ENCODE results near the gene OR2A1. TPM values are rescaled to one million over a fixed set of nuclear protein-coding genes. Genes with fewer than 3 reads are reported as not detected.

OR2A1 gene
- total RNA-seq, 1 experiment from 2014 or later: 0.40 TPM

Other genes with a start within 250 kb of the OR2A1 start
- gene OR2A25, start 242.6 kb upstream of the OR2A1 start, total RNA-seq (2014; rRNA removed): not detected in 2 replicates
- gene OR2A12, start 226.1 kb upstream of the OR2A1 start, total RNA-seq (2014; rRNA removed): not detected in 2 replicates
- gene OR2A2, start 202.8 kb upstream of the OR2A1 start, total RNA-seq (2014; rRNA removed): not detected in 2 replicates
- gene OR2A14, start 189.2 kb upstream of the OR2A1 start, total RNA-seq (2014; rRNA removed): not detected in 2 replicates
- 1.4 and 1.6 TPM in 2 replicates for gene CTAGE4, start 129.0 kb upstream of the OR2A1 start, total RNA-seq (2014; rRNA removed)
- gene ARHGEF35, start 116.6 kb upstream of the OR2A1 start, total RNA-seq (2014; rRNA removed): 10.8 TPM in 2 replicates
- 0.40 TPM in 1 of 2 replicates, not detected in the other for gene OR2A42, start 72.8 kb upstream of the OR2A1 start, total RNA-seq (2014; rRNA removed)
- gene OR2A7, start 47.6 kb upstream of the OR2A1 start, total RNA-seq (2014; rRNA removed): 0.69 TPM in 2 replicates
- gene CTAGE8, start 43.1 kb upstream of the OR2A1 start, total RNA-seq (2014; rRNA removed): 0.69 and 1.2 TPM in 2 replicates
- gene ARHGEF5, start 43.0 kb downstream of the OR2A1 start, total RNA-seq (2014; rRNA removed): 15.5 and 17.7 TPM in 2 replicates
- gene NOBOX, start 91.3 kb downstream of the OR2A1 start, total RNA-seq (2014; rRNA removed): not detected in 2 replicates

Data from PC-3 (cell line).